ENCODE measurements around the gene PWP2.
A peak's percentile ranks its signal among the peaks of the same experiment; 100 is the strongest.
"Not testable (repeated sequence)": the region's sequence is repeated elsewhere in the genome, so short reads cannot be mapped to it uniquely, and the experiment has no call there.

Gene PWP2

DNA sequence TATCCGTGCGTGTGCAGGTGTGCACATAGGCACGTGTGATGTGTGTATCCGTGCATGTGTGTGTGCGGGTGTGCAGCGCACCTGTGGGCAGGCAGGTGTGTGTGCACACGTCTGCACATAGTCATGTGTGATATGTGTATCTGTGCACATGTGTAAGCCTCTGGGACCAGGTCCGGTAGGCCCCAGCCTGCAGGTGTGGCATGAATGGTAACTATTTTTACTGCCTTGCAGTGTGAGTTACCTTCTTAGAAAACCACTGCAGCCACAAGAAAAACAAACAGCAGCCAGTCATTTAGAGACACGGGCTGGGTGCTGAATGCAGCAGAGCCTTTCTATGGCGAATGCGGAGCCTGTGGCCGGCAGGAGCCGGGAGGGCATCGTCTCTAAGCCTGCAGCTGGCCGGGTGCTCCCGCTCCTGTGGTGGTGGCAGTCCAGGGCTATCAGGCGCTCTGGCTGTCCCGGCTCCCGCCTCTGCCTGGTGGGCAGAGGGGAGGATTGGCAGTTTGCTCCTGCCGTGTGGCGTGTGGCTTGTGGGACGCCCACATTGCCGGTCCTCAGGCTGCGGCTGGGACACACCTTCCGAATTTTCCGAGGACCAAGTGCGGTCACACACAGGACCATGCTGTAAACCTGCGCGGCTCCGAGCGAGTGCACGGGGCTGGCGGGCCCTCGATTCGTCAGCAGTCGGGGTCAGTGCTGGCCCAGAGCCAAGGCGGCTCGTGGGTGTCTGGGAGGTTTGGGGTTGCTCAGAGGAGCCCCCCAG, 48.2 kb downstream of the PWP2 start:
- H3K27ac Mint-ChIP-seq, H3K36me3 Mint-ChIP-seq, H3K4me3 Mint-ChIP-seq, H3K4me1 Mint-ChIP-seq, H3K9me3 Mint-ChIP-seq, CTCF ChIA-PET, H3K27me3 Mint-ChIP-seq: not testable (repeated sequence)
- peak; percentile 40 for DNase-seq

- not testable (repeated sequence) for H3K36me3 Mint-ChIP-seq, H3K27me3 Mint-ChIP-seq
These were observed 48.8 kb downstream of the PWP2 start for GRCh38 chr21:44155994-44156380.

DNA sequence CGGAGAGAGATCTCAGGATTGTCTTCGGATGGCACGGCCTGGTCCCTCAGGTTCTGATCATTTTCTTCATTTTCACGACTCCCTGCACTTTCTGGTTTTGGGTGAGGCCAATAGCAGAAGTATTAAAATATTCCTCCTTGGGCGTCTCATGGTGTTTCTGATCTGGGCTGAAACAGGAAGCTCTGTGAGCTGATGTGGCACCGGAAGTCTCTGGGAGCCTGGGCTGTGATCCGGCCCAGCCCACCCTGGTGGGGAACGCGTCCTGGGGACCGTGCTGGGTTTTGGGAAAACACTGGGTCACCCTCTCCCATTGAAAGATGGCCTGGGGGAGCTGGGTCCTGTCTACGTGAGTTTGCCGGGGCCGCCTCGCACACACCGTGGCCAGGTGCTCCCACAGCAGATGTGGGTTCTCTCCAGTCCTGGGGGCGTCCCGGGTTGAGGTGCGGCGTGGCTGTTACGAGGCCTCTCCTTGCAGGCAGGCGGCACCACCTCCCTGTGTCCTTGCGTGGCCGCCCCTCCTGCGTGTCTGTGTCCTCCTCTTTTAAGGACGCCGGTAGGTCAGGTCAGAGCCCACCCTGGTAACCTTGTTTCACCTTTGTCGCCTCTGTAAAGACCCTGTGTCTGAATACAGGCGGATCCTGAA, 50.4 kb downstream of the PWP2 start:
- H3K9me3 Mint-ChIP-seq, H3K36me3 Mint-ChIP-seq, CTCF ChIA-PET, H3K4me1 Mint-ChIP-seq, H3K27me3 Mint-ChIP-seq: not testable (repeated sequence)
- peak overlapping the region; percentile 64 for H3K4me3 Mint-ChIP-seq
- peak overlapping the region; percentile 93 for H3K27ac Mint-ChIP-seq
- peak; percentile 21 for DNase-seq

More at GRCh38 chr21:44155994-44156380, 48.8 kb downstream of the PWP2 start:
- DNase-seq, H3K9me3 Mint-ChIP-seq, H3K27ac Mint-ChIP-seq, H3K4me3 Mint-ChIP-seq, H3K4me1 Mint-ChIP-seq, CTCF ChIA-PET: not testable (repeated sequence)

DNA sequence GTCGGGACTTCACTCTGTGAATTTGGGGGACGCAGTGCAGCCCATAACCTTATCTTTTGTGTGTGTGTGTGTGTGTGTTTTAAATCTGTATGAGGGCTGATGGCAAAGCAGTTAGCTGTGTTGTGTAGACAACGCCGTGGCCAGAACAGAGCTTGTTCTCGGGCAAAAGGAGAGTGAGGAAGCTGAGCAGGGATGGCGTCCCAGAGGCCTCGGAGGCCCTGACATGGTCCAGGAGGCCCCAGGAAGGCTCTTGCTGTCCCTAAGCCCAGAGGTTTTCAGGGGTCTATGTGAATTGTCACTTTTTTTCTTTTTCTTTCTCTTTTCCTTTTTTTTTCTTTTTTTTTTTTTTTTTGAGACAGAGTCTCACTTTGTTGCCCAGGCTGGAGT, 50.9 kb downstream of the PWP2 start:
- H3K36me3 Mint-ChIP-seq, H3K4me3 Mint-ChIP-seq, DNase-seq, CTCF ChIA-PET, H3K4me1 Mint-ChIP-seq, H3K9me3 Mint-ChIP-seq, H3K27ac Mint-ChIP-seq, H3K27me3 Mint-ChIP-seq: not testable (repeated sequence)

DNA sequence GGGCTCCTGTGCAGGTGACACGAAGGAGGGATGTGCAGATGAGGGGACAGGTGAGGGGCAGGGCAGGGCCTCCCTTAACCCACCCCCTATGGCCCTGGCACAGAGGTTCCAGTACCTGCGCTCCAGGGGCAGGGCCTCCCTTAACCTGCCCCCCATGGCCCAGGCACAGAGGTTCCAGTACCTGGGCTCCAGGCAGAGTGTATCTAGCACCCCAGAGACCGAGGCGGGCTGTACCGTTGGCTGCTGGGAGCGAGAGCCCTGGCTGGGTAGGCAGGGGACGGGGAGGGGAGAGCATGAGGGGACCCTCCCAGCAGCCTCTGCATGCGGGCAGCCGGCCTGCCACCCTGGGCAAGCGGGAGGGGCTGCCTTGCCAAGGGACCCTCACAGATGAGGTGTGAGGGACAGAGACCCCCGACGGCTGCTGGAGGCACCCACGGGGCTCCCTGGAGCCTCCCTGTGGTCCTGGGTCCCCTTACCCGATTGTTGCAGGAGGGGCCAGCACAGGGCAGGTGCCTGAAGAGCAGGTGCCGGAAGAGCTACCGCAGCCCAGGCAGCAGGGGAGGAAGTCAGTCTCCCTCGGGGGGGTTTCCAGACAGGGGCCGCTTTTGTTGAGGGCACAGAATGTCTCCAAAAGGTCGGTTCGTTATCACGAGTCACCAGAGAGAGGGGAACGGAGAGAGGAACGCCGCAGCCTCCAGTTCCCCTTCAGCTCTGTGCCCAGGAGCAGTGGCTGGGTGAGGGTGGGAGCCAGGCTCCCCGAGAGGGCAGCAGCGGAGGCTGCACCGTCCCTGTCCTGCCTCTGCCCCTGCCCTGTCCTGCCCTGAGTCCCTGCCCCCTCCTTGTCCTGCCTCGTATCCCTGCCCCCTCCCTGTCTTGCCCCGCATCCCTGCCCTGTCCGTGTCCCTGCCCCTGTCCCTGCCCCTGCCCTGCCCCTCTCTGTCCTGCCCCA, 52.4 kb downstream of the PWP2 start:
- H3K4me3 Mint-ChIP-seq, H3K9me3 Mint-ChIP-seq, H3K27me3 Mint-ChIP-seq, H3K4me1 Mint-ChIP-seq, CTCF ChIA-PET, H3K36me3 Mint-ChIP-seq: not testable (repeated sequence)
- H3K27ac Mint-ChIP-seq: peak overlapping the region; percentile 68
- peak; percentile 21 for DNase-seq

GRCh38 chr21:44160298-44160672, 53.1 kb downstream of the PWP2 start:
- H3K4me1 Mint-ChIP-seq, H3K27ac Mint-ChIP-seq, H3K9me3 Mint-ChIP-seq, H3K27me3 Mint-ChIP-seq, H3K36me3 Mint-ChIP-seq, DNase-seq, CTCF ChIA-PET, H3K4me3 Mint-ChIP-seq: not testable (repeated sequence)

DNA sequence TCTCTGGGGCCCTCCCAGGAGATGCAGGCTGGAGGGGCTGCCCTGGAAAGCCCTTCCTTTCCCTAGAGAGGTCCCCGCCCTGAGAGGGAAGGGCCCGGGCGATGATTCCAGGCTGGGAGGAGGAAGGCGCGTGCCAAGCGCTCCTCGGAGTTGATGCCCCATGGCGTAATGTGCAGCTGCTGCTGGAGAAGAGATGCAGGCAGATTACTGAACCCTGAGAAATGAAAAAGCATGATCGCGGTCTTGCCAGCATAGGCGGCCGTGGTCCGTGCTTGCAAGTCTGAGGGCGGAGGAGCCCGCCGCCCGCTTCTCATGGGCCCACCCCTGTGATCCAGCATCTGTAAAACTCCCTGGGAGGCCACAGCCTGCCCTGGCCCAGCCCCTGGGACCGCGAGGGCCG, 53.6 kb downstream of the PWP2 start:
- H3K27me3 Mint-ChIP-seq, H3K4me3 Mint-ChIP-seq, H3K27ac Mint-ChIP-seq, H3K4me1 Mint-ChIP-seq, H3K9me3 Mint-ChIP-seq, H3K36me3 Mint-ChIP-seq, CTCF ChIA-PET, DNase-seq: not testable (repeated sequence)

DNA sequence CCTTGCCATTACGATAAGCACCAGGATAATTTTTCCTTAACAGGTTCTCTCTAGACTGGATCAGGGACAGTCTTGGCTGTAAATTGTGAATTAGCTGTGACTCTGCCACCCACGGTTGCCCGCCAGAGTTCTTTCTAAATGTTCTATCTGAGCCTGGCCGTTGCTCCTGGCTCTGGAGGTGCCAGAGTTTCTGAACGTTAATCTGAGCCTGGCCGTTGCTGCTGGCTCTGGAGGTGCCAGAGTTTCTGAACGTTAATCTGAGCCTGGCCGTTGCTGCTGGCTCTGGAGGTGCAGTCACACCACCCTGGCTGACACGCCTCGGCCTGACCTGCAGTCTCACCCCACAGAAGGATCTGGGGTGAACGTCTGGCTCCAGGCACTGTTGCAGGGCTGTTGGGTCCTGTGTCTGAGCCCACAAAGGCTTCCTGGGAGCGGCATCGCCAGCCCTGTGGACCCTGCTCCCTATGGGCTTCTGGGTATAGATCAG, 56.0 kb downstream of the PWP2 start:
- H3K4me1 Mint-ChIP-seq, DNase-seq, H3K36me3 Mint-ChIP-seq, H3K9me3 Mint-ChIP-seq, CTCF ChIA-PET, H3K27me3 Mint-ChIP-seq, H3K4me3 Mint-ChIP-seq, H3K27ac Mint-ChIP-seq: not testable (repeated sequence)

DNA sequence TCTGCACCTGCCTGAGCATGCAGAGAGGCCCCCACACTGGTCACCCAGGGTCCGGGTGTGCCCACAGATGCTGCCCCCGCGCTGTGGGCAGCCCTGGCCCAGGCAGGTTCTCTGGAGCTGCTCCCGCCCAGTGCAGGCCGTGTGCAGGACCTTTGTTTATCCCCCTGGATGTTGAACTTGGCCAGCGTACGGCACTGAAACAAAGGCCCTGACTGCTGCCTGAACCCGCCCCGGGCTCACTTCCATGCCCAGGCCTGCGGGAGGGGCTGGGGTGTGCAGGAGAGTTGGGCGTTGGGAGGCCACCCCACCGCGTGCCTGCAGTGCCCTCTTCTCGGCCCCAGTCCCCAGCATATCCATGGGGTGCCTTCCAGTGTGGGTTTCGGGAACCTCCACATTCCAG, 58.7 kb downstream of the PWP2 start:
- H3K4me3 Mint-ChIP-seq, H3K9me3 Mint-ChIP-seq: not testable (repeated sequence)

GRCh38 chr21:44167527-44167926, 60.3 kb downstream of the PWP2 start:
- CTCF ChIA-PET, H3K9me3 Mint-ChIP-seq: not testable (repeated sequence)

More for the DNA sequence above, 58.7 kb downstream of the PWP2 start:
- CTCF ChIA-PET, H3K4me1 Mint-ChIP-seq, DNase-seq, H3K27ac Mint-ChIP-seq, H3K36me3 Mint-ChIP-seq, H3K27me3 Mint-ChIP-seq: not testable (repeated sequence)

GRCh38 chr21:44170326-44170725, 63.1 kb downstream of the PWP2 start:
- H3K27me3 Mint-ChIP-seq, H3K4me3 Mint-ChIP-seq, CTCF ChIA-PET: not testable (repeated sequence)

More at GRCh38 chr21:44167527-44167926, 60.3 kb downstream of the PWP2 start:
- H3K27me3 Mint-ChIP-seq, H3K36me3 Mint-ChIP-seq, H3K27ac Mint-ChIP-seq, H3K4me1 Mint-ChIP-seq, H3K4me3 Mint-ChIP-seq, DNase-seq: not testable (repeated sequence)

GRCh38 chr21:44170863-44171262, 63.7 kb downstream of the PWP2 start:
- H3K27ac Mint-ChIP-seq, H3K4me1 Mint-ChIP-seq, H3K9me3 Mint-ChIP-seq, H3K27me3 Mint-ChIP-seq, CTCF ChIA-PET, DNase-seq, H3K36me3 Mint-ChIP-seq, H3K4me3 Mint-ChIP-seq: not testable (repeated sequence)

More at GRCh38 chr21:44170326-44170725, 63.1 kb downstream of the PWP2 start:
- not testable (repeated sequence) for H3K36me3 Mint-ChIP-seq, H3K9me3 Mint-ChIP-seq, DNase-seq, H3K27ac Mint-ChIP-seq, H3K4me1 Mint-ChIP-seq

DNA sequence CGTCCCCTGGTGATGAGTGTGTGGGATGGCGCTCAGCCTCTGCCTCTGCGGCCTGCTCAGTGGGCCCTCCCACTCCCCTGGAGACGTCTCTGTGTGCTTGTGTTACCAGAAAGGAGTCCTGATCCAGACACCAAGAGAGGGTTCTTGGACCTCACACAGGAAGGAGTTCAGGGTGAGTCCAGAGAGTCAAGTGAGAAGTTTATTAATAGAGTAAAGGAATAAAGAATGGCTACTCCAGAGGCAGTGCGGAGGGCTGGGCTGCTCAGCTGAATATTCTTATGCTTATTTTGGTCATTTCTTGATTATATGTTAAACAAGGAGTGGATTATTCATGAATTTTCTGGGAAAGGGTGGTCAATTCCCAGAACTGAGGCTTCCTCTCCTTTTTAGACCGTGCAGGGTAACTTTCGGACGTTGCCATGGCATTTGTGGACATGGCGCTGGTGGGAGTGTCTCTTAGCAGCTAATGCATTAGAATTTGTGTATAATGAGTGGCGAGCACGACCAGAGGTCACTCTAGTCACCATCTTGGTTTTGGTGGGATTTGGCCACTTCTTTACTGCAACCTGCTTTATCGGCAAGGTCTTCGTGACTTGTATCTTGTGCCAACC, 64.9 kb downstream of the PWP2 start:
- H3K4me1 Mint-ChIP-seq, H3K27me3 Mint-ChIP-seq, H3K4me3 Mint-ChIP-seq, H3K9me3 Mint-ChIP-seq, CTCF ChIA-PET, H3K27ac Mint-ChIP-seq, H3K36me3 Mint-ChIP-seq, DNase-seq: not testable (repeated sequence)

- CTCF ChIA-PET, H3K4me3 Mint-ChIP-seq, H3K36me3 Mint-ChIP-seq, H3K27me3 Mint-ChIP-seq, H3K27ac Mint-ChIP-seq, H3K9me3 Mint-ChIP-seq, H3K4me1 Mint-ChIP-seq, DNase-seq: not testable (repeated sequence)
These were observed 65.5 kb downstream of the PWP2 start for GRCh38 chr21:44172741-44173140.
